ENCODE data around the gene LETM1.

Gene LETM1

DNA sequence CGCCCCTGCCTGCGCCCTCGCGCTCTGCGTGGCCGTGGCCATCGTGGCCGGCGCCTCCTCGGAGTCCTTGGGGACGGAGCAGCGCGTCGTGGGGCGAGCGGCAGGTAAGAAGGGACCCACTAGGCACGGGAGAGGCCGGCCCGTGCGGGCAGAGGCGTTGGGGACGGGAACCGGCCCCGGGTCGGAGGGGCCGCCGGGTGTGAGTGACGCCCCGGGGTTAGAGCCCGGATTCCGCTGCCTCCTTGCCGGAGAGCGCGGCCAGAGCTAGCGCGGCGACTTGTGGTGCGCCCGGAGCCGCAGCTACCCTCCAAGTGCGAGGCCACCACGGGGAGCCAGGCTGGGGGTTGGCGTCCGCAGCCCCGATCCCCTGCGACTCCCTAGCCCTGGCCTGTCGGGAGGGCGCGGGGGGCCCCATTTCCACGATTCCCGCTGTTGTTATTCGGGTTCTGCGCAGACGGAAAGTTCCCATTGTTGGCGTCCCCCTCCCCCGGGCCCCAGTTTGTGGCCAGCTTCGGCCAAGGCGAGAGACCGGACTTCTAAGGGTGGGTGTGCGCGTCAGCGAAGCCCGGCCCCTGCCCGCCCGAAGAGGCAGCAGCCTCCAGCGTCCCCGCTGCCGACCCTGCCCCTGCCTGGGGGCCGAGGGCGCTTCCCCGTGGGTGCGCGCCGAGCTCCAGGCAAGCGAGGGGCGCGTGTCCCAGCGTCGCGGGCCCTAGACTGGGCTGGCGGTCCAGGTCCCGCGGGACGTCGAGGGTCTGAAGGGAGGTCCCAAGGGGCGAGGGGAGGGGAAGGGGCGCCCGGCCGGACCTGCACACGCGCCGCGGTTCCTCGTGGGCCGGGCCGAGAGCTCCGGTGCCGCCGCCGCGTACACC is 61.8 kb downstream of the LETM1 start:
- peak overlapping the region; percentile 85 for H3K4me3 ChIP-seq
- TF ChIP-seq, protein P1, sequence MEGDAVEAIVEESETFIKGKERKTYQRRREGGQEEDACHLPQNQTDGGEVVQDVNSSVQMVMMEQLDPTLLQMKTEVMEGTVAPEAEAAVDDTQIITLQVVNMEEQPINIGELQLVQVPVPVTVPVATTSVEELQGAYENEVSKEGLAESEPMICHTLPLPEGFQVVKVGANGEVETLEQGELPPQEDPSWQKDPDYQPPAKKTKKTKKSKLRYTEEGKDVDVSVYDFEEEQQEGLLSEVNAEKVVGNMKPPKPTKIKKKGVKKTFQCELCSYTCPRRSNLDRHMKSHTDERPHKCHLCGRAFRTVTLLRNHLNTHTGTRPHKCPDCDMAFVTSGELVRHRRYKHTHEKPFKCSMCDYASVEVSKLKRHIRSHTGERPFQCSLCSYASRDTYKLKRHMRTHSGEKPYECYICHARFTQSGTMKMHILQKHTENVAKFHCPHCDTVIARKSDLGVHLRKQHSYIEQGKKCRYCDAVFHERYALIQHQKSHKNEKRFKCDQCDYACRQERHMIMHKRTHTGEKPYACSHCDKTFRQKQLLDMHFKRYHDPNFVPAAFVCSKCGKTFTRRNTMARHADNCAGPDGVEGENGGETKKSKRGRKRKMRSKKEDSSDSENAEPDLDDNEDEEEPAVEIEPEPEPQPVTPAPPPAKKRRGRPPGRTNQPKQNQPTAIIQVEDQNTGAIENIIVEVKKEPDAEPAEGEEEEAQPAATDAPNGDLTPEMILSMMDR (IDR thresholded peaks at IDR 0.05) = no peak
- no peak for DNase-seq (ENCODE audit: low spot score)
- no peak overlapping the region for H3K27ac ChIP-seq

DNA sequence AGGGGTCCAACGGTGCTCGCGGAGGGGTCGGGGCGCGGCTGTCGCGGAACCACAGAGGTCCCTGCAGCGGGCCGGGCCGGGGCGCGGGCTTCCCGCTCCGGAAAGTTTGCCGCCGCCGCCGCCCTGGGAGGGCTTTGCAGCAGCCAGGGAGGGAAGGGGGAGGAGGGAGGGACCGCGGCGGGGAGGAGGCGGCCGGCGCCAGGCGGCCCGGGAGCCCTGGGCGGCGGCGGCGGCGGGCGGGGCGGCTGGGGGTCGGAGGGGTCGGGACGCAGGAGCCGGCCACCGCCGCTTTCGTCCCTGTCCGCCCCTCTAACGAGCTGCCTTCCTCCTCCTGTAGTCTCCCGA is 62.5 kb downstream of the LETM1 start:
- peak overlapping the region; percentile 85 for H3K4me3 ChIP-seq
- DNase-seq (ENCODE audit: low spot score) = no peak
- TF ChIP-seq, protein P1 (IDR thresholded peaks at IDR 0.05) = no peak
- H3K27ac ChIP-seq = peak overlapping the region in 1 of 2 donors; percentile 56

DNA sequence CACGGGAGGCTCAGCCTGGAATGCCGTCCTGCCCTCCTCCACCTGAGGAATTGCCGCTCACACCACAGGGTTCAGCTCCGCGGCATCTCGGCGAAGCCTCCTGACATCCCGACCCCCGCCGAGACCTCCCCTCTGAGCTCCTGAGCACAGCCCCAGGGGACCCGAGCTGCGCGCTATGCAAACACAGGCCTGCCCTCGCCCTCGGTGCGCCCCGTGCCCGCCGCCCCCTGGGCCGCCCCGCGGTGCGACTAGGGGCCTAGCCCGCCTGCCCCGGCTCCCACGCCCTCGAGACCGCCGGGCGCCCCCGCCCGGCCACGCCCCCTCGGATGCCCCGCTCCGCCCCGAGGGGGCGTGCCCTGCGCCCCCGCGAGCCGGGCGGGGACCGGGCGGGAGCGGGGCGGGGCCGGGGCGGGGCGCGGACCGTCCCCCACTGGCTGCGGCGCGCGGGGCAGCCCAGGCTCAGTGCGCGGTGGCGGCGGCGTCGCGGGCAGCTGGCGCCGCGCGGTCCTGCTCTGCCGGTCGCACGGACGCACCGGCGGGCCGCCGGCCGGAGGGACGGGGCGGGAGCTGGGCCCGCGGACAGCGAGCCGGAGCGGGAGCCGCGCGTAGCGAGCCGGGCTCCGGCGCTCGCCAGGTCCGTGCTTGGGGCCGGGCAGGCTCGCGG is 63.0 kb downstream of the LETM1 start, which contains the start of gene FGFR3:
TSS of gene FGFR3 (plus strand) at position 462 of the 664 bp plus-strand sequence. CDS start 642 bp downstream, outside the sequence.
- DNase-seq (ENCODE audit: low spot score) = no peak
- Histone ChIP-seq H3K27ac (peak within 1 kb of the TSS in 1 of 2 donors; percentile 56), H3K4me3 (peak within 1 kb of the TSS; percentile 85)
- TF ChIP-seq, protein P1 (IDR thresholded peaks at IDR 0.05) = no peak

DNA sequence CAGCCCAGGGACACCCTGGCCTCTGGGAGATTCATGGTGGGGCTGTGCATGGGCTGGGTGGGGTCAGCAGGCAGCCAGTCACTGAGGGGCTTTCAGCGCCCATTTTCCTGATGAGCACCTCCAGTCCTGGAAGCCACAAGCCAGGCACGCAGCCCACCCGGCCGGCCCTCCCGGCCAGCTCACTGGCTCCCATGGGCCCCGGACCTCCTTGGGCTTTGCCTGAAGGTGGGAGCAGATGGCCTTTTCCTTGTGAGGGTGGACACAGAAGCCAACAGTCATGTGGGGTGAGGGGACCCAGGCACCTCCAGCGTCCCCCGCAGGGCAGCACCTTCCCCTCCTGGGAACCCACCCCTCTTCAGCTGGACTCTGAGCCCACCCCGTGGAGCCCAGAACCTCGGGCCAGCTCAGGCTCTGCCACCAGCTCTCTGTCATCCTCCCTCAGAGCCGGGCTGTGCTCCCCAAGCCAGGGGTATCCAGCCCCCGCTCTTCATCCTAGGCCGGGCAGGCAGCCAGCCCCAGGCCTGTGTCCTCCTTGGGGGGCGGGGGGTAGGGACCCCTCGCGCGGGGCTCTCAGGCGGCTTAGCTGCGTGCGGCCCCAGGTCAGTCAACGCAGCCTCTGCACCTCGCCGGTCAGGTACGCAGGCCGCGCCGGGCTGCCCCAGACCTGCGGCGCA is 63.7 kb downstream of the LETM1 start:
- no peak for DNase-seq (ENCODE audit: low spot score)
- no peak overlapping the region for H3K27ac ChIP-seq
- H3K4me3 ChIP-seq = peak overlapping the region; percentile 85
- TF ChIP-seq, protein P1 (IDR thresholded peaks at IDR 0.05) = no peak

DNA sequence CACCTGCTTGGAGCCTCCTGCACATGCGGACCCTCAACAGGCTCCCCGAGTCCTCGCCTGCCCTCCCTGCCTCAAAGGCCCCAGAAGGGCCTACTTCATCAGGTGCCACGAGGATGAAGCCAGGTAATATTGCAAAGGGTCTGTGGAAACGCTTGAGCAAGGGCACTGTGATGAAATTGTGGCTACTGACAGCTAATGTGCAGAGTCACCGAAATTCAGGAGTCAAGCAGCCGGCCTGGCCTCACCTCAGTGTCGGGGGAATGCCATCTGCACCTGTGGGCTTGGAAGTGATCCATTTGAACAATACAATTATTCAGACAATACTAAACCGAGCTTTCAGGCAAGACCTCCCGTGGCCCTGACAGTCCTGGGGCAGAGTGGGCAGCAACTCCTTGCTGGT is 66.0 kb downstream of the LETM1 start:
- Histone ChIP-seq H3K27ac (no peak overlapping the region), H3K4me3 (no peak overlapping the region)
- TF ChIP-seq, protein P1 (IDR thresholded peaks at IDR 0.05) = no peak

DNA sequence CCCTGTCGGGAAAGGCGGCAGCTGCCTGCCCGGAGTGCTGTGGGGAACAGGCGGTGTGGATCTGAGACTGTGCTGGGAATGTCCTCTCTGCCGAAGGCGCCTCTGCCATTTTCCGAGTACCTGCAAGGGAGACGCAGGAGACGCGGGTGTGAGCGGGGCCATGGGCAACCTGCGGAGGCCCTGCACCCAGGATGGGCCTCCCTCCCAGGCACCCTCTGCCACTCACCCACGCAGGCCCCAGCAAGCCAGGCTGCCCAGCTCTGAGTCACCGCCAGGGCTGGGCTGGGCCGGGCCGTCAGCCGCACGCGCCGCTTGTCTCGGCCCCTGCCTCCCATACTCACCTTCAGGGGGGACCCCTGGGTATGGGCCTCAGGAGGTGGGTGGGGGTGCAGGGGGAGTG is 66.4 kb downstream of the LETM1 start:
- Histone ChIP-seq H3K27ac (no peak overlapping the region), H3K4me3 (no peak overlapping the region)
- no peak for DNase-seq (ENCODE audit: low spot score)
- TF ChIP-seq, protein P1 (IDR thresholded peaks at IDR 0.05) = no peak

More for the DNA sequence above, 66.0 kb downstream of the LETM1 start:
- DNase-seq (ENCODE audit: low spot score) = no peak
